Measurements from ENCODE around the gene BBS4. TPM values are rescaled to one million over a fixed set of nuclear protein-coding genes. Genes with fewer than 3 reads are reported as not detected.
"Not testable (repeated sequence)": the region's sequence is repeated elsewhere in the genome, so short reads cannot be mapped to it uniquely, and the experiment has no call there.

The BBS4 gene
- polyA plus RNA-seq, 3 donors from 2014 or later, result 18.9 to 23.6 (median 20.2) TPM

DNA sequence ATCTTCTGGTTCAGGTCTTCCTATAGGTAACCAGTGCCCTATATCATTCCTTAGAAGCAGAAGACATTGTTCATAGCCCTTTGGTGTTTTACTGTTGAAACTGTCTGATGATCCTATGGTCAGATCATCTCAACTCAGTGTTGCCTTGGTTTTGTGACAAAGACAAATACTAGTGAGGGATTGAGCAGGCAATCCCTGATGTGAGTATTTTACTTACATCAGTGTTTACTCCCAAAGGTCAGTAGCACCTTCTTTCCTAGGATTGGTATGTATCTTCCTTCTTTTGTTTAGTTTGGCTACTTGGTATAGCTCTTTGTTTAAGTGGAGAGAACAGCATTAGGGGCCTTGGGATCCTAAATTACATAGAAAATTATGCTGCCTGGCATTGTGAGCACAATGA is 41.1 kb downstream of the BBS4 start:
- H3K36me3 Mint-ChIP-seq, result peaks cover 10 to 26% (median 22%) of the 10 kb centered on the region in 3 donors
- H3K4me1 Mint-ChIP-seq, result no peaks in the 10 kb centered on the region
- no peaks in the 10 kb centered on the region for H3K9me3 Mint-ChIP-seq
- no peak for DNase-seq
- no peak overlapping the region for H3K27ac Mint-ChIP-seq
- H3K27me3 Mint-ChIP-seq (ENCODE audit: low read depth in 3 of 3), result no peaks in the 10 kb centered on the region
- H3K4me3 Mint-ChIP-seq, result no peak overlapping the region

DNA sequence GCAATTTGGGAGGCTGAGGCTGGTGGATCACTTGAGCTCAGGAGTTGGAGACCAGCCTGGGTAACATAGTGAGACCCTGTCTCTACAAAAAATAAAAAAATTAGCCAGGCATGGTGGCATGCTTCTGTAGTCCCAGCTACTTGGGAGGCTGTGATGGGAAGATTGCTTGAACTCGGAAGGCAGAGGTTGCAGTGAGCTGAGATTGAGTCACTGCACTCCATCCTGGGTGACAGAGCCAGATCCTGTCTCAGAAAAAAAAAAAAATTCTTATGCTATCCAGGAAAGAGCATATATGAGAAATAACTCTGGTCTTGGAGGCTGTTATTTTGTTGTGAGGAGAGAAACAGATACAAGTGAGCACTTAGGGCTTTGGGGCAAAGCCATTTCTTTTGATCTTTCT is 42.2 kb downstream of the BBS4 start:
- DNase-seq; H3K27me3 Mint-ChIP-seq (ENCODE audit: low read depth in 3 of 3); H3K4me1 Mint-ChIP-seq; H3K4me3 Mint-ChIP-seq; H3K9me3 Mint-ChIP-seq: not testable (repeated sequence)
- H3K36me3 Mint-ChIP-seq, result peaks cover 10 to 26% (median 22%) of the 10 kb centered on the region in 3 donors
- H3K27ac Mint-ChIP-seq, result peak overlapping the region in 1 of 6 donors; percentile 50

DNA sequence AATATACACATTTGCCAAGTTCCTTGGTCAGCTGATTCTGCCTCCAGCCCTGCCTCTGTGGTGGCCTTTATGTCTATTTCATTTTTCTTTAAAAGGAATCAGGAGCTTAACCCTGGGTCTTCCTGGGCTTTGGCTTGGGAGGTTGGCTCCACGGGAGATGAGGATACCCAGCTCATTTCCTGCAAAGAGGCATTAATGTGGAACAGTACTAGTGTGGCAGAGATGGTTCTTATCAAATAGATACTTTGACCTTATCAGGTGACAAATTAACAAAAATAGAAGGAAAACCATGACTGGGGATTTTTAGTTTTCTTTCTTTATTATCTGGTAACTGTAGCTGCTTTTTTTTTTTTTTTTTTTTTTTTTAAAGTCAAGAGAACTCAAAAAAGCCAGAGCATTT is 42.8 kb downstream of the BBS4 start:
- peaks cover 10 to 23% (median 18%) of the 10 kb centered on the region in 3 donors for H3K36me3 Mint-ChIP-seq

DNA sequence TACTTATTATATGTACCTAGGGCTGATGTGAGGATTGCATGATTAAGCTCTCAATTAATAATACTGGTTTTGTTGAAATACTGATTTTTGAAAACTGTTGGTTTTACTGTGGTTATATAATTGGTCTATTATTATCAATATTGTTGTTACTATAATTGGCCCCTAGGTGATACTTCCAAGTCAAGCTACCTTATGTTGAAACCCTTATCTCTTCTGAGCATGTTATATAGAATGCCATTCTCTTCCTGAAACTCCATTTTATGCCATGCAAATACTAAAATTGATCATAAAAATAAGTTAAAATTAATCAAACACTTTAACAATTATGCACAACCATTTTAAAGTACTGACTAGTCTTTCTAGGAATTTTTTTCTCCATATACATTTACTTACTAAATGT is 46.1 kb downstream of the BBS4 start:
- Mint-ChIP-seq H3K27me3 (ENCODE audit: low read depth in 3 of 3) (no peaks in the 10 kb centered on the region), H3K36me3 (peaks cover 17 to 36% (median 19%) of the 10 kb centered on the region in 3 donors), H3K4me3 (no peak overlapping the region), H3K4me1 (peaks cover 0 to 11% of the 10 kb centered on the region in 2 donors), H3K9me3 (no peaks in the 10 kb centered on the region), H3K27ac (no peak overlapping the region)
- no peak for DNase-seq

More for the DNA sequence above, 42.8 kb downstream of the BBS4 start:
- Mint-ChIP-seq H3K27me3 (ENCODE audit: low read depth in 3 of 3) (no peaks in the 10 kb centered on the region), H3K4me3 (no peak overlapping the region), H3K4me1 (peaks cover 0 to 6% of the 10 kb centered on the region in 2 donors), H3K9me3 (no peaks in the 10 kb centered on the region), H3K27ac (no peak overlapping the region)
- DNase-seq, result no peak

DNA sequence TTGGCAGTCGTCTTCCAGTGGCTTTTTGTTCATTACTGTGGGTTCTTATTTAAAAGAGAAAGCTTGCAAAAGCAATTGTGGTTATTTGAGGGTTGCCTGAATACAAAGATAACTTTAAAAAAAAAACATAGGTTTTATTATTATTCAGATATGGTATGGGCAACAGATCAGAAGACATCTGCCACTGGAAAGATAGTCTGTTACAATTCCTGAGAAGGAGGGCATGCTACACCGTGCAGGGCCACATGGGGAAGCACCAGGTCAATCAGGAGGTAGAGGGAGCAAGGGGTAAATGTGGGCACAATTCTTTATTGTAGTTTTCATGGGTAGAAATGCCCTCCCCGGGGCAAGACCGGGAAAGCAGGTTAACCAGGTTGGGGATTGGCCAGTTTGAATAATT is 46.5 kb downstream of the BBS4 start:
- Mint-ChIP-seq H3K4me3 (no peak overlapping the region), H3K27me3 (ENCODE audit: low read depth in 3 of 3) (no peaks in the 10 kb centered on the region), H3K27ac (no peak overlapping the region), H3K4me1 (peaks cover 0 to 11% of the 10 kb centered on the region in 2 donors), H3K9me3 (no peaks in the 10 kb centered on the region), H3K36me3 (peaks cover 14 to 37% (median 20%) of the 10 kb centered on the region in 3 donors)
- no peak for DNase-seq

DNA sequence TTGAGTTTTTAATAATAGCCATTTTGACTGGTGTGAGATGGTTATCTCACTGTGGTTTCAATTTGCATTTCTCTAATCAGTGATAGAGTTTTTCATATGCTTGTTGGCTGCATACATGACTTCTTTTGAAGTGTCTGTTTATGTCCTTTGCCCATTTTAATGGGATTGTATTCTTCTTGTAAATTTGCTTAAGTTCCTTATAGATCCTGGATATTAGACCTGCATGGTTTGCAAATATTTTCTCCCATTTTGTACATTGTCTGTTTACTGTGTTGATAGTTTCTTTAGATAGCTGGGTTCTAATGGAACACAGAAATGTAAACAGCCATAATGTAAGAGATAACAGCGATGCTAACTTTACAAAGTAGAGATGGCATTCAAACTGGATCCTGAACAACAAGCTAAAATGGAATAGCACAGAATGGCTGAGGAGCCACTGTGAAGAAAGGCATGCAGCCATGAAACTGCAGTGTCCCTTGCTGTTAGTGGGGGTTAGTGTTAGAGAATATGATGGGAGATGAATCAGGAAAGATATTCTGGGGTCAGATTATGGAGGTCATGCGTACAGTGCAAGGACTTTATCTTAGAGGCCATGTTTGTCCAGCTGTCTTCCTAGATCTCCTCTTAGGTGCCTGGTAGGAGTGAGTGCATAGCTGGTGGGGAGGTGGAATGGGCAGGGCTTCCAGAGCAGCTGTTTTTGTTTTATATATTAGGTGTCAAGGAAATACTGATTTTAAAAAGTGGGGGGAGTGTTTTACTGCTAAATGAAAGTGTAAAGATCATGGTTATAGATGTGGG is 48.1 kb downstream of the BBS4 start:
- no peaks in the 10 kb centered on the region for H3K27me3 Mint-ChIP-seq (ENCODE audit: low read depth in 3 of 3)
- no peak overlapping the region for H3K4me3 Mint-ChIP-seq
- peaks cover 5 to 18% of the 10 kb centered on the region in 2 donors for H3K4me1 Mint-ChIP-seq
- no peaks in the 10 kb centered on the region for H3K9me3 Mint-ChIP-seq
- no peak for DNase-seq
- H3K36me3 Mint-ChIP-seq, result peaks cover 9 to 41% (median 27%) of the 10 kb centered on the region in 3 donors
- H3K27ac Mint-ChIP-seq, result peak overlapping the region in 4 of 6 donors; percentile 0 to 30 (median 14)

DNA sequence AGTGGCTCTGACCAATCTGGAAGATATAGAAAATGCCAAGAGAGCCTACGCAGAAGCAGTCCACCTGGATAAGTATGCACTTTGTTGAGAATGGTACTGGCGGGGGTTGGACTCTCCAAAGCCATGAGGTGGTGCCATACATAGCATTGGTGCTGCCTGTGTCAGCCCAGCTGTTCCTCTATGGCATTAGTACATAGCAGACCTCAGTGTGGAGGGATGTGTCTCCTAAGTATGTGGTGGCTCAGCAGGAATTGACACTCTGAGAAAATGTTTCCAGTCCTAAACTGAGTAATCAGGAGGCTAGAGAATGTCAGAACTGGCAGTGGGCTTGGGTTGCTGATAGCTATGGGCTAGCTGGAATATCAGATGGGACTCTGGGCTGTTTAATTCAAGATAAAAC is 49.1 kb downstream of the BBS4 start:
- H3K4me3 Mint-ChIP-seq, result no peak overlapping the region
- DNase-seq, result no peak
- H3K36me3 Mint-ChIP-seq, result peaks cover 12 to 41% (median 27%) of the 10 kb centered on the region in 3 donors

DNA sequence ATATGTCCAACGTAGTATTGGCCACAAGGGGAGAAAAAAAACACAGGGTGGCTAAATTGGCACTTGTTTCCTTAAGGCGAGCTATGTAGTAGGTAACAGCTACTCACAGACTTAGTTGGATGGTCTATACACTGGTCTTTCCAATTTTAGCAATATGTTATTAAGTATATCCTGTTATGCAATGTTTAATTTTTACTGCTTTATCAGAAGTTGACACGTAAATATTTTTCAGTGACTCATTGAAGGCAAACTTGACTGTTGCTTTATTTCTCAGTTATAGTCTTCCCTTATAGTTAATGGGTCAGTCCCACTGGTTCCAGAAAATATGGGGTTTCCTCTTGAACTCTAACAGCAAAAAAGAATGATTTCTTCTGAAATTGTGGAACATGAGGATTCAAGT is 51.1 kb downstream of the BBS4 start:
- Mint-ChIP-seq H3K4me1 (peaks cover 34 to 39% of the 10 kb centered on the region in 2 donors), H3K27ac (peak overlapping the region in 1 of 6 donors; percentile 29), H3K27me3 (ENCODE audit: low read depth in 3 of 3) (no peaks in the 10 kb centered on the region), H3K36me3 (peaks cover 13 to 37% (median 29%) of the 10 kb centered on the region in 3 donors), H3K4me3 (no peak overlapping the region), H3K9me3 (no peaks in the 10 kb centered on the region)
- DNase-seq, result no peak

More for the DNA sequence above, 49.1 kb downstream of the BBS4 start:
- peaks cover 14 to 28% of the 10 kb centered on the region in 2 donors for H3K4me1 Mint-ChIP-seq
- peak overlapping the region in 1 of 6 donors; percentile 55 for H3K27ac Mint-ChIP-seq
- no peaks in the 10 kb centered on the region for H3K9me3 Mint-ChIP-seq
- H3K27me3 Mint-ChIP-seq (ENCODE audit: low read depth in 3 of 3), result no peaks in the 10 kb centered on the region

DNA sequence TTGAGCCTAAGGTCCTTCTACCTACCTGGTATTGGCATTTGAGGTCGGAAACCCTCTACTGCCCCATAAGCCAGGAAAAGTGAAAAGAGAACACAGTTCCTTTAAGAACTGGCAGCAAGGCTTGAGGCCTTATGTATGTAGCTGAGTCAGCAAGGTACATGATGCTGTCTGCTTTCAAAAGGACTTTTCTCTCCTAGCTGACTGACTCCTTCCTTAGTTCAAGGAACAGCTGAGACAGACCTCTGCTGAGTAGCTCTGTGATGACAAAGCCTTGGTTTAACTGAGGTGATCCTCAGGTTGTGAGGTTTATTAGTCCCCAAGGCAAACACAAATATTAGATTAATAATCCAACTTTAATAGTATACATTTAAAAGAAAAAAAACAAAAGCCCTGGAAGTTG is 51.7 kb downstream of the BBS4 start:
- H3K36me3 Mint-ChIP-seq, result peaks cover 13 to 37% (median 29%) of the 10 kb centered on the region in 3 donors
- DNase-seq, result no peak
- H3K27me3 Mint-ChIP-seq (ENCODE audit: low read depth in 3 of 3), result no peaks in the 10 kb centered on the region
- H3K4me1 Mint-ChIP-seq, result peaks cover 34 to 39% of the 10 kb centered on the region in 2 donors
- H3K27ac Mint-ChIP-seq, result no peak overlapping the region
- no peak overlapping the region for H3K4me3 Mint-ChIP-seq
- H3K9me3 Mint-ChIP-seq, result no peaks in the 10 kb centered on the region

DNA sequence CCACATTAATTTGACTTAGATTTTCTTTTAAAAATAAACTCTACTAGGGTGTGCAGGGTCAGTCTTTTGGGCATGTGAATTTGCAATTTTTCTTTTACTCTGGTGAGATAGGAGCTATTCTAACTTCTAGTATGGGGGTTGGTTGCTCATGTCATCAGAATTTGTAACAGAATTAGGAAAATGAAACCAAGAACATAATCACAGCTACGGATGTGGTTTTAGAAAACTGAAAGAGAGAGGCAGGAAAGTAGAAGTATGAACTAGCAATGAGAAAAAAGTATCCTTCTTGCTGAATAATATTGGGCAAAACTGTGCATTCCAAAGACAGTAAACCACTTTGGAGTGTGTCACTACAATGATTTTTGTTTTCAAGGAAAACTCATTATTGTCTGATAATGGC is 54.2 kb downstream of the BBS4 start:
- Mint-ChIP-seq H3K4me3 (peak overlapping the region; percentile 36 to 79 (median 75)), H3K9me3 (no peaks in the 10 kb centered on the region), H3K27ac (peak overlapping the region; percentile 75 to 90 (median 87)), H3K27me3 (ENCODE audit: low read depth in 3 of 3) (peaks cover 0 to under 1% (median 0%) of the 10 kb centered on the region in 3 donors), H3K4me1 (peaks cover 28 to 34% of the 10 kb centered on the region in 2 donors), H3K36me3 (peaks cover 13 to 29% (median 28%) of the 10 kb centered on the region in 3 donors)
- DNase-seq, result peak in 2 of 3 donors; percentile 6 to 27

DNA sequence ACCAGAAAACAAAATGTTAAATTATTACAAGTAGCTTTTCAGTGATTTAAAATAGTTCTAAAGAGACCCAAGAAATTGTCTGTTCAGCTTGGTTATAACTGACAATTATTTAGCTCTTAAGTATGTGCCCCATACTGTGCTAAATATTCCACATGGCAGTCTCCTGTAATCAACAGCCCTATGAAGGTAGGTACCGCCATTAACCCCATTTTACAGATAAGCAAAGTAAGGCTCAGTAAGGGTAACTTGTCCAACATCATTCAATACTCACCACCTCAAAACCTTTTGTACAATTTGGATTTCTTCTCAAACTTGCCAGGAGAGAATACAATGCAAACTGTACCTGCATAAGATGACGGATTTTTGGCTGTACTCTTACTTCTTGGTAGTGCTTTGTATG is 63.7 kb downstream of the BBS4 start:
- H3K9me3 Mint-ChIP-seq, result no peaks in the 10 kb centered on the region
- no peak overlapping the region for H3K4me3 Mint-ChIP-seq
- peaks cover 3 to 41% (median 15%) of the 10 kb centered on the region in 3 donors for H3K36me3 Mint-ChIP-seq
- DNase-seq, result no peak
- peak overlapping the region in 1 of 6 donors; percentile 4 for H3K27ac Mint-ChIP-seq
- peaks cover 0 to 2% (median 2%) of the 10 kb centered on the region in 3 donors for H3K27me3 Mint-ChIP-seq (ENCODE audit: low read depth in 3 of 3)
- peaks cover 18 to 24% of the 10 kb centered on the region in 2 donors for H3K4me1 Mint-ChIP-seq

DNA sequence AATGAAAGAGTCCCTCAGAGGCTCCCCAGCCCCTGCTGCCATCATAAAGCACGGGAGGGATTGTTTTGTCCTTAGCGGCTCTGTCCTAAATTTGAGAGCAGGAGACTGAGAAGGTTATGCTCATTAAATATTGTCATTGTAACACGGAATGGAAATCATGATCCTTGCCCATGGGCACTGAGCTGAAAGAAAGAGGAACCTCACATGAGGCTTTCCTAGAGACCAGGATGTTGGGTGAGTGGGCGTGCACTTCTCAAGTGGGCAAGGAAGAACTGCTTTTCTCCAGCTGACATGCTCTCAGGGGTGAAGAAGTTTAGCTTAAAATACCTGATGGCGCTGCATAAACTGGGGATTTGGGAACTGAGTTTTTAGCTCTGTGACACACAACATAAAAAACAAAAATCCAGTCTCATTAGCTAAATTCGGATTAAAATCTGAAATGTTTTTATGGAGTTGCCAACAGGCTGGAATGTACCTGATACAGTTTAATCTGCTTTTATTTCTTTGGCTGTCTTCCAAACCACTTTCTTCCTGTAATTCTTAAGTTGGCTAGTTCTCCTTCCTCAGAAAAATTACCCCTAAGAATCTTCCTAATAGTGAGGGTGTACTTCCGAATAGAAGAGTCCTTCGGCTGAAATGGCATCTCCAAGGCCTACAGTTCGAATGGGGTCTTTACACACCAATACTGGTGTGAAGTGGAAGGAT is 65.9 kb downstream of the BBS4 start:
- no peaks in the 10 kb centered on the region for H3K9me3 Mint-ChIP-seq
- H3K27ac Mint-ChIP-seq, result peak overlapping the region in 5 of 6 donors; percentile 24 to 62 (median 35)
- H3K36me3 Mint-ChIP-seq, result peaks cover 13 to 52% (median 23%) of the 10 kb centered on the region in 3 donors
- H3K4me1 Mint-ChIP-seq, result peaks cover 18 to 24% of the 10 kb centered on the region in 2 donors
- no peak overlapping the region for H3K4me3 Mint-ChIP-seq
- peaks cover 0 to 2% (median 0%) of the 10 kb centered on the region in 3 donors for H3K27me3 Mint-ChIP-seq (ENCODE audit: low read depth in 3 of 3)
- no peak for DNase-seq

DNA sequence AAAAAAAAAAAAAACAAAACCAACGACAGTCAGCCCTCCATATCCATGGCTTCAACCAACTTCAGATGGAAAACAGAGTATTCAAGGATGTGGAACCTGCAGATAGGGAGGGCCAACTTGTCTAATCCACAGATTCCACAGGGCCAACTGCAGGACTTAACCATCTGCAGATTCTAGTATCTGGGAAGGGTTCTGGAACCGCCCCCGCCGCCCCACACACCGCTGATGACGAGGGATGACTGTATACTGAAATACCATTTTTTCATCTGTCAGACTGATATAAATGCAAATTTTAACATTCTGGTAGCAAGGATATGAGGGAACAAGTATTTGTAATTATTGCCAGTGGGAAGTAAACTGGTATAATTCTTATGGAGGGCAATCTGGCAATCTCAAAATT is 68.1 kb downstream of the BBS4 start:
- Mint-ChIP-seq H3K4me3 (no peak overlapping the region), H3K27ac (peak overlapping the region in 1 of 6 donors; percentile 35), H3K4me1 (peaks cover 22 to 33% of the 10 kb centered on the region in 2 donors), H3K36me3 (peaks cover 24 to 62% (median 24%) of the 10 kb centered on the region in 3 donors), H3K27me3 (ENCODE audit: low read depth in 3 of 3) (peaks cover 0 to 2% (median 0%) of the 10 kb centered on the region in 3 donors), H3K9me3 (no peaks in the 10 kb centered on the region)
- DNase-seq, result no peak

DNA sequence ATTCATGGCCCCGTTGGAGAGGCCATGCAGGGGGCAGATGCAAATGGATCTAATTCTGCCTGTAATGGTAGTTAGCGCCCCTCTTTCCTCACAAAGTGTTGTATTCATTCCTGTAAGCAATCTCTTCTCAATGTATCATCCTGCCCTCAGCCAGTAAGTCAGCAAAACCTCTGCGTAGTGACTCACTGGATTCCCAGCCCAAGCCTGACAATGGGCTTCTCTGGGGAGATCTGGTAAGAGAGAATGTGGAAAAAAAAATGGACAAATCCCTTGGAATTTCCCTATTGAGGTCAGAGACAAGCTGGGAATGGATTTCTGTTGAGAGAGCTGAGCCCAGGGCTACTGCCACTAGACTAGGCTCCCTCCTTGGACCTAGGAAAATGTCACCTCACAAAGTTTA is 72.2 kb downstream of the BBS4 start:
- peaks cover 24 to 69% (median 34%) of the 10 kb centered on the region in 3 donors for H3K36me3 Mint-ChIP-seq
- H3K4me1 Mint-ChIP-seq, result peaks cover 10 to 19% of the 10 kb centered on the region in 2 donors
- no peak overlapping the region for H3K4me3 Mint-ChIP-seq
- H3K27me3 Mint-ChIP-seq (ENCODE audit: low read depth in 3 of 3), result peaks cover 0 to 2% (median 2%) of the 10 kb centered on the region in 3 donors
- no peaks in the 10 kb centered on the region for H3K9me3 Mint-ChIP-seq
- peak overlapping the region in 1 of 6 donors; percentile 81 for H3K27ac Mint-ChIP-seq
- no peak for DNase-seq
